Measurements from ENCODE around the gene TMCO2.

Gene TMCO2

DNA sequence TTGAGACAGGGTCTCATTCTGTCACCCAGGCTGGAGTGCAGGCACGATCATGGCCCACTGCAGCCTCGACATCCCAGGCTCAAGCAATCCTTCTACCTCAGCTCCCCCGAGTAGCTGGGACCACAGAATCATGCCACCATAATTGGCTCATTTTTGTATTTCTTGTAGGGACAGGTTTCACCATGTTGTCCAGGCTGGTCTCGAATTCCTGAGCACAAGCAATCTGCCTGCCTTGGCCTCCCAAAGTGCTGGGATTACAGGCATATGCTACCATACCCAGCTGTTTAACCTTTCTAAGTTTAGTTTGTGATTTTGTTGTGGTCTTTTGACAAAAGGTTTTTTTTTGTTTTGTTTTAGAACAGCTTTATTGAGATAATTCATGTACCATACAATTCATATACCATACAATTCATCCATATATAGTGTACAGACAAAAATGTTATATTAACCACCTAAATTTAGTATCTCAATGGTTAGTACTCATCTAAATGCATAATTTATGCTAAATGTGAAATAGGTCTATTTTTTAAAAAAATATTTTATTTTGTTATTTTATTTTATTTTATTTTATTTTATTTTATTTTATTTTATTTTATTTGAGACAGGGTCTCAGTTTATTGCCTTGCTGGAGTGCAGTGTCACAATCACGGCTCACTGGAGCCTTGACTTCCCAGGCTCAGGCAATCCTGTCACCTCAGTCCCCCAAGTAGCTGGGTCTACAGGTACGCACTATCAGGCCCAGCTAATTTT lies 19.2 kb downstream of the TMCO2 start:
- H3K4me3 ChIP-seq (ENCODE audit: low read depth, low read length), result no peak overlapping the region
- TF ChIP-seq CTCF (IDR thresholded peaks at IDR 0.05; ENCODE audit: low read depth, low read length, missing control alignments), result no peak
- DNase-seq (ENCODE audit: low read depth), result no peak

GRCh38 chr1:40267767-40268187 lies 20.0 kb downstream of the TMCO2 start:
- no peak for TF ChIP-seq CTCF (IDR thresholded peaks at IDR 0.05; ENCODE audit: low read depth, low read length, missing control alignments)

DNA sequence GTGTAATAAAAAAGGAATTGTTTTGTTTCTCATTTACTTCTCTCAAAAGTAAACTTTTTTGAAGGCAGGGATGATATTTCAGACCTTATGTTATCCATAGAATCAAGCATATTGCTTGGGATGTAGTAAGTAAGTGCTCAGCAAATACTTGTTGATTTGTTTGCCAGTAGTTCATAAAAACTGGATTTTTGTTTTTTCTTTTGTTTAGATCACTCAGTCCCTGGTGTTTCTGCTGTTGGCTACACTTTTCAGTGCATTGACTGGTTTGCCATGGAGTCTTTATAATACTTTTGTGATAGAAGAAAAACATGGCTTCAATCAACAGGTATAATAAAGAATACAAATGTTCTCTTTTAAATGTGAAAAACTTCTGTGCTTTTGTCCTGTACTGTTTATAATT lies 20.5 kb downstream of the TMCO2 start:
- no peak overlapping the region for H3K4me3 ChIP-seq (ENCODE audit: low read depth, low read length)
- no peak for TF ChIP-seq CTCF (IDR thresholded peaks at IDR 0.05; ENCODE audit: low read depth, low read length, missing control alignments)
- no peak for DNase-seq (ENCODE audit: low read depth)

More at GRCh38 chr1:40267767-40268187, 20.0 kb downstream of the TMCO2 start:
- no peak overlapping the region for H3K4me3 ChIP-seq (ENCODE audit: low read depth, low read length)
- DNase-seq (ENCODE audit: low read depth), result no peak

GRCh38 chr1:40270152-40270834 lies 22.6 kb downstream of the TMCO2 start:
- no peak for DNase-seq (ENCODE audit: low read depth)
- no peak overlapping the region for H3K4me3 ChIP-seq (ENCODE audit: low read depth, low read length)
- TF ChIP-seq CTCF (IDR thresholded peaks at IDR 0.05; ENCODE audit: low read depth, low read length, missing control alignments), result no peak

GRCh38 chr1:40272653-40273213 lies 25.0 kb downstream of the TMCO2 start:
- H3K4me3 ChIP-seq (ENCODE audit: low read depth, low read length), result no peak overlapping the region
- DNase-seq (ENCODE audit: low read depth), result peak; percentile 13
- no peak for TF ChIP-seq CTCF (IDR thresholded peaks at IDR 0.05; ENCODE audit: low read depth, low read length, missing control alignments)

DNA sequence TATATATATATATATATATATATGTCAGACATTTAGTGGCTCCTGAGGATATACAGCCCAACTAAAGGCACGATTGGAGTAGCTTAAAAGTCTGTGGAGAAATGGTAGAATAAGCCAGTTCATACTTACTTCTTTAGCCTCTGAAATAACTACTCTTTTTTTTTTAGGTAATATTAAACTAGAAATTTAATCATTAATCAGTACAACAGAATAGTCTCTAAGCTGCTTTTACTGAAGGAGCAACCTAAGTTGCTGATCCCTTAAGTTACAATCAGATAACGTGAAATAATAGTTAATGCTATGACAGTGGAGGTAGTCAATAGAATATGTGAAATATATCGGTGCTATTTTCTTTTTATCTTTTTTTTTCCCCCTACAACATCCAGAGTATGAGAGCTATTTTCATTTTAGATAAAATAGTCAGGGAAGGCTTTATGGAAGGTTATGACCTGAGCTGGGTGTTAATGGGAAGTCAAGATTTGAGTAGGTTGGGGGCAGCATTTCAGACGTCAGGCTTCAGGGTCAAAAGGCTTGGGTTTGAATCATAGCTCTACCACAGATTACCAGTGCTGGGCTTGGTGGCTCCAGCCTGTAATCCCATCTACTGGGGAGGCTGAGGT lies 25.9 kb downstream of the TMCO2 start:
- H3K4me3 ChIP-seq (ENCODE audit: low read depth, low read length), result no peak overlapping the region
- no peak for DNase-seq (ENCODE audit: low read depth)
- no peak for TF ChIP-seq CTCF (IDR thresholded peaks at IDR 0.05; ENCODE audit: low read depth, low read length, missing control alignments)

All from GM12864 (cell line).